Testis (tissue), 2 donors: Measurements from ENCODE around the gene RIPOR1.

Source experiments
- POLR2A ChIP-seq: fragments of 450-650 bp; IDR thresholded peaks from one replicate; pipeline ENCODE4 v1.6.1; 2017; ENCODE audit warnings: antibody characterized with exemption, mild to moderate bottlenecking, moderate library complexity
- TF ChIP-seq, protein P1 (sequence below), 3 experiments: fragments of 450-650 bp in 2 of 3; fragments of 200-600 bp in 1 of 3; sonication (generic) in 1 of 3; IDR thresholded peaks; one replicate each; pipeline ENCODE4 v1.5.1; 2016 to 2019; ENCODE audit warnings: antibody characterized with exemption in 3 of 3, mild to moderate bottlenecking in 2 of 3, moderate library complexity in 1 of 3

DNA sequence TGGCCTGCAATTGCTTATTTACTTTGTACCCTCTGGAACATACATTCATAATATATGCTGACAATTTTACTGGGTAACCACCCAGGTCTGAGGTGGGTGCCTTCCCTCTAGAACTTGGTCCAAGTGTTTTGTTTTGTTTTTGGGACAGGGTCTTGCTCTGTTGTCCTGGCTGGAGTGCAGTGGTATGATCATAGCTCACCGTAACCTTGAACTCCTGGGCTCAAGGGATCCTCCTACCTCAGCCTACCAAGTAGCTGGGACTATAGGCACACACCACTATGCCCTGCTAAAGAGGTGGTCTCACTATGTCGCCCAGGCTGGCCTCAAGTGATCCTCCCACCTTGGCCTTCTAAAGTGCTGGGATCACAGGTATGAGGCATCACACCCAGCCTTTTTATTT lies 22.5 kb downstream of the RIPOR1 start:
- TF ChIP-seq, protein P1, sequence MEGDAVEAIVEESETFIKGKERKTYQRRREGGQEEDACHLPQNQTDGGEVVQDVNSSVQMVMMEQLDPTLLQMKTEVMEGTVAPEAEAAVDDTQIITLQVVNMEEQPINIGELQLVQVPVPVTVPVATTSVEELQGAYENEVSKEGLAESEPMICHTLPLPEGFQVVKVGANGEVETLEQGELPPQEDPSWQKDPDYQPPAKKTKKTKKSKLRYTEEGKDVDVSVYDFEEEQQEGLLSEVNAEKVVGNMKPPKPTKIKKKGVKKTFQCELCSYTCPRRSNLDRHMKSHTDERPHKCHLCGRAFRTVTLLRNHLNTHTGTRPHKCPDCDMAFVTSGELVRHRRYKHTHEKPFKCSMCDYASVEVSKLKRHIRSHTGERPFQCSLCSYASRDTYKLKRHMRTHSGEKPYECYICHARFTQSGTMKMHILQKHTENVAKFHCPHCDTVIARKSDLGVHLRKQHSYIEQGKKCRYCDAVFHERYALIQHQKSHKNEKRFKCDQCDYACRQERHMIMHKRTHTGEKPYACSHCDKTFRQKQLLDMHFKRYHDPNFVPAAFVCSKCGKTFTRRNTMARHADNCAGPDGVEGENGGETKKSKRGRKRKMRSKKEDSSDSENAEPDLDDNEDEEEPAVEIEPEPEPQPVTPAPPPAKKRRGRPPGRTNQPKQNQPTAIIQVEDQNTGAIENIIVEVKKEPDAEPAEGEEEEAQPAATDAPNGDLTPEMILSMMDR (IDR thresholded peaks at IDR 0.05), result no peak
- TF ChIP-seq POLR2A, result no peak
